Keratinocyte (primary cell): ENCODE data around the gene ASAH2. TPM values are rescaled to one million over a fixed set of nuclear protein-coding genes. Genes with fewer than 3 reads are reported as not detected.

Experiments used
- DNase-seq: peaks from one replicate; pipeline ENCODE4 v3.0.0-alpha.2; 2011; ENCODE audit warnings: low read depth, missing footprints, low spot score
- FAIRE-seq: peaks from 2 replicates; lab custom pipeline; 2011; peaks lifted over from hg19 to GRCh38; lab: Jason Lieb, UNC
- H2AFZ ChIP-seq: 2 replicates; pipeline ENCODE4 v1.6.0; 2012; ENCODE audit warnings: low read length, control low read depth, inconsistent platforms; ENCODE audit not compliant: control insufficient read depth
- H3K27ac ChIP-seq: 2 replicates; pipeline ENCODE4 v1.5.1; 2011; ENCODE audit warnings: low read length; ENCODE audit not compliant: control insufficient read depth, insufficient read depth
- H3K27me3 ChIP-seq: 3 replicates; pipeline ENCODE4 v1.6.0; 2011; ENCODE audit warnings: low read length; ENCODE audit not compliant: control insufficient read depth, insufficient read depth; ENCODE audit errors: extremely low read depth
- H3K36me3 ChIP-seq, 2 experiments: 2 replicates in 1 of 2; 3 replicates in 1 of 2; pipeline ENCODE4 v1.5.1; 2011; ENCODE audit warnings: low read length in 2 of 2, mild to moderate bottlenecking in 1 of 2; ENCODE audit not compliant: control insufficient read depth in 2 of 2, insufficient read depth in 2 of 2; ENCODE audit errors: extremely low read depth in 1 of 2
- H3K4me1 ChIP-seq: 3 replicates; pipeline ENCODE4 v1.5.1; 2011; ENCODE audit warnings: low read length; ENCODE audit not compliant: control insufficient read depth, insufficient read depth; ENCODE audit errors: extremely low read depth
- H3K4me2 ChIP-seq: 3 replicates; pipeline ENCODE4 v1.6.0; 2011; ENCODE audit warnings: low read depth, low read length; ENCODE audit not compliant: control insufficient read depth, insufficient read depth; ENCODE audit errors: extremely low read depth
- H3K4me3 ChIP-seq, 3 experiments: fragments of 200-600 bp in 1 of 3; sonication (generic) in 1 of 3; 2 replicates in 2 of 3; 3 replicates in 1 of 3; pipeline ENCODE4 v1.5.1; 2011 to 2016; ENCODE audit warnings: low read length in 3 of 3, mild to moderate bottlenecking in 3 of 3, control low read depth in 2 of 3, inconsistent platforms in 1 of 3, low read depth in 1 of 3, mixed read lengths in 1 of 3, mixed run types in 1 of 3, moderate library complexity in 1 of 3; ENCODE audit not compliant: control insufficient read depth in 2 of 3, insufficient read depth in 2 of 3; ENCODE audit errors: extremely low read depth in 1 of 3
- H3K79me2 ChIP-seq: 2 replicates; pipeline ENCODE4 v1.6.0; 2012; ENCODE audit warnings: low read length; ENCODE audit not compliant: control insufficient read depth, insufficient read depth
- H3K9ac ChIP-seq: 3 replicates; pipeline ENCODE4 v1.6.0; 2011; ENCODE audit warnings: low read length; ENCODE audit not compliant: control insufficient read depth, insufficient read depth; ENCODE audit errors: extremely low read depth
- H3K9me1 ChIP-seq: 3 replicates; pipeline ENCODE4 v1.6.0; 2011; ENCODE audit warnings: low read length; ENCODE audit not compliant: control insufficient read depth, insufficient read depth; ENCODE audit errors: extremely low read depth
- H3K9me3 ChIP-seq: 2 replicates; pipeline ENCODE4 v1.5.1; 2012; ENCODE audit warnings: low read depth, low read length; ENCODE audit not compliant: control insufficient read depth
- H4K20me1 ChIP-seq: 3 replicates; pipeline ENCODE4 v1.6.0; 2011; ENCODE audit warnings: low read length; ENCODE audit not compliant: control insufficient read depth, insufficient read depth; ENCODE audit errors: extremely low read depth
- EZH2 ChIP-seq: IDR thresholded peaks from one replicate; pipeline ENCODE4 v1.6.1; 2012; ENCODE audit warnings: inconsistent platforms, mild to moderate bottlenecking, low read length, moderate library complexity
- dilution Hi-C: fragments of 300-500 bp; cut with MboI; formaldehyde crosslinking; loops from one replicate; pipeline ENCODE4 v1.7.0; 2020; ENCODE audit warnings: low sequenced_read_pairs; ENCODE audit not compliant: extremely low pct_ligation_motif_present
- polyA plus RNA-seq, 5 experiments: library from polyadenylated mRNA; depleted of rRNA in 3 of 5; stranded (reverse) in 3 of 5; stranded (forward) in 1 of 5; unstranded in 1 of 5; fragments of >200 nt; gene quantifications; 1 replicate in 1 of 5; 2 replicates in 3 of 5; 3 replicates in 1 of 5; pipeline versions ENCODE4 v1.2.1 to v1.2.3, GENCODE V29; 2011 to 2012; ENCODE audit warnings: missing spikeins in 2 of 5, low read depth in 1 of 5, low replicate concordance in 1 of 5
- TF ChIP-seq, protein P1 (sequence below), 3 experiments: IDR thresholded peaks in 1 of 3; conservative IDR thresholded peaks in 1 of 3; optimal IDR thresholded peaks in 1 of 3; 2 replicates in 2 of 3; 3 replicates in 1 of 3; pipeline versions ENCODE3 to v1.5.1; 2011; ENCODE audit warnings: low read length in 3 of 3, mild to moderate bottlenecking in 3 of 3, moderate library complexity in 2 of 3, control low read depth in 1 of 3, inconsistent platforms in 1 of 3; ENCODE audit not compliant: insufficient read depth in 2 of 3; ENCODE audit errors: extremely low read depth in 1 of 3

ASAH2 gene
- polyA plus RNA-seq, 1 donor (not counting 4 experiments of a cell fraction or from before 2014, with no cell fraction given) = 4.7 TPM

DNA sequence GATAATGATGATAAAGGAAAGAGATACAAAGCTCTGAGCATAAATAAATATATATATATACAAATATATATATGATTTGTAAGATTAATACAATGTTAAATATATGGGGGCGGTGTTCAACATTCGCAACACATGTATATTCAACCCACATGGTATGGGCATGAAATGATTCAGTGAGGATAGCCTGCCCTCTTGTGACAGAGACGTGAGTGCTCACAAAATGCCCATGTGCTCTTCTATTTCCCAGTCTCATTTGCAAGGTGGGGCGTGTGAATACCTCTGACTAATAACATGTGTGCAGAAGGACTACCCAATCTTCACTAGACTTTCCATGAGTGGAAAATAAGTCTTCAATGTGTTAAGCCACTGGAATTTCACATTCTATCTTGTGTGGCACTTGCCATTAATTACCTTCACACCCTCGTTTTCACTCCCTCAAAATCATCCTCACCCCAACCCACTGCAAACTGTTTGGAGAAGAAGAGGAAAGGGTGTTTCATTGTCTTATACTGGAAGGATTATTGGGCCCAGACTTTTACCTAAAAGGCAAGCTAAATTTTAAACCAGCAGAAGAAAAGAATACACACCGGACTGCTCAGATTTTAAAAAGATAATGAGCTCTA, 26.9 kb downstream of the ASAH2 start:
- peak; percentile 48 for DNase-seq
- Histone ChIP-seq H3K4me3 (no peak overlapping the region), H3K9me1 (no peaks in the 10 kb centered on the region), H3K4me2 (no peak overlapping the region), H3K9ac (no peak overlapping the region), H3K79me2 (no peaks in the 10 kb centered on the region), H3K9me3 (no peaks in the 10 kb centered on the region), H3K27ac (no peak overlapping the region), H3K36me3 (no peaks in the 10 kb centered on the region), H3K4me1 (peaks cover 2% of the 10 kb centered on the region), H4K20me1 (no peaks in the 10 kb centered on the region), H3K27me3 (peaks cover 4% of the 10 kb centered on the region), H2AFZ (no peak overlapping the region)
- peak; percentile 97 for FAIRE-seq
- no peak for TF ChIP-seq EZH2
- TF ChIP-seq, protein P1, sequence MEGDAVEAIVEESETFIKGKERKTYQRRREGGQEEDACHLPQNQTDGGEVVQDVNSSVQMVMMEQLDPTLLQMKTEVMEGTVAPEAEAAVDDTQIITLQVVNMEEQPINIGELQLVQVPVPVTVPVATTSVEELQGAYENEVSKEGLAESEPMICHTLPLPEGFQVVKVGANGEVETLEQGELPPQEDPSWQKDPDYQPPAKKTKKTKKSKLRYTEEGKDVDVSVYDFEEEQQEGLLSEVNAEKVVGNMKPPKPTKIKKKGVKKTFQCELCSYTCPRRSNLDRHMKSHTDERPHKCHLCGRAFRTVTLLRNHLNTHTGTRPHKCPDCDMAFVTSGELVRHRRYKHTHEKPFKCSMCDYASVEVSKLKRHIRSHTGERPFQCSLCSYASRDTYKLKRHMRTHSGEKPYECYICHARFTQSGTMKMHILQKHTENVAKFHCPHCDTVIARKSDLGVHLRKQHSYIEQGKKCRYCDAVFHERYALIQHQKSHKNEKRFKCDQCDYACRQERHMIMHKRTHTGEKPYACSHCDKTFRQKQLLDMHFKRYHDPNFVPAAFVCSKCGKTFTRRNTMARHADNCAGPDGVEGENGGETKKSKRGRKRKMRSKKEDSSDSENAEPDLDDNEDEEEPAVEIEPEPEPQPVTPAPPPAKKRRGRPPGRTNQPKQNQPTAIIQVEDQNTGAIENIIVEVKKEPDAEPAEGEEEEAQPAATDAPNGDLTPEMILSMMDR (optimal IDR thresholded peaks at IDR 0.05 in 1 of 3, IDR thresholded peaks at IDR 0.05 in 1 of 3, conservative IDR thresholded peaks at IDR 0.05 in 1 of 3; ENCODE audit: extremely low read depth in 1 of 3, insufficient read depth in 2 of 3, low read length in 3 of 3) = peak; percentile 59 to 93 (median 76)
- dilution Hi-C loops = no loop called here

DNA sequence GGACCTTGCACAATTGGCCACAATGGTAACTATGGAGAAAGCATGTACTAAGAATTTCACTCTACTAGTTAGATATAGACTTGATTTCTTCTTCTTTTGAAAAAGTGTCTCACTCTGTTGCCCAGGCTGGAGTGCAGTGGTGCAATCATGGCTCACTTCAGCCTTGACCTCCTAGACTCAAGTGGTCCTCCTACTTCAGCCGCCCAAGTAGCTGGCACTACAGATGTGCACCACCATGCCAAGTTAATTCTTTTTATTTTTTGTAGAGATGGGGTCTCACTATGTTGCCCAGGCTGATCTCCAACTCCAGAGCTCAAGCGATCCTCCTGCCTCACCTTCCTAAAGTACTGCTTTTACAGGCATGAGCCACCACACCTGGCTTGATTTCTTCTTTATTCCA, 29.1 kb downstream of the ASAH2 start:
- Histone ChIP-seq H3K4me3 (no peak overlapping the region), H3K79me2 (no peaks in the 10 kb centered on the region), H3K4me2 (no peak overlapping the region), H3K9me3 (no peaks in the 10 kb centered on the region), H3K36me3 (no peaks in the 10 kb centered on the region), H3K4me1 (peaks cover 2% of the 10 kb centered on the region), H3K27me3 (no peaks in the 10 kb centered on the region), H3K27ac (no peak overlapping the region), H3K9ac (no peak overlapping the region), H3K9me1 (no peaks in the 10 kb centered on the region), H2AFZ (no peak overlapping the region), H4K20me1 (no peaks in the 10 kb centered on the region)
- DNase-seq (no peak), FAIRE-seq (no peak)
- no peak for TF ChIP-seq EZH2
- TF ChIP-seq, protein P1 (optimal IDR thresholded peaks at IDR 0.05 in 1 of 3, IDR thresholded peaks at IDR 0.05 in 1 of 3, conservative IDR thresholded peaks at IDR 0.05 in 1 of 3; ENCODE audit: extremely low read depth in 1 of 3, insufficient read depth in 2 of 3, low read length in 3 of 3) = no peak
- dilution Hi-C loops = no loop called here
